ENCODE data around the gene P2RY4.
"Not testable (repeated sequence)": the region's sequence is repeated elsewhere in the genome, so short reads cannot be mapped to it uniquely, and the experiment has no call there.

The P2RY4 gene

DNA sequence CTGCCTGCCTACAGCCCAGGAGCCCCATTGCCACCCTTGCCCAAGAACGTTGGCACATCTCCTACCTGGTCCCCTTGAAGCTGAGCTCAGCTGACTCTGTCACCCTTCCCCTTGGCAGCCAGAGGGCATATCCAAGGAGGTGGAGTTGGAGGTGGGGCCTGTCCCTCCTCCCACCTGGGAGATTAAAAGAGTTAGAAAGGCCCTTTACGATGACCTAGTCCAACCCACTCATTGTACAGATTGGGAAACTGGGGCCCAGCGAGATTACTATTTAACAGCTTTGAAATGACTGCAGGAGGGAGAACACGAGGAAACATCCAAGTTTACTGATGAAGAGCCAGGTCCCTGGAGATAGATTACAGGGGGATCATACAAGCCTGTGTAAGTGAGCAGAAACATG lies at the start of gene P2RY4:
P2RY4 (minus strand) TSS at position 101 of the 400 bp plus-strand sequence. CDS start 580 bp downstream, outside the sequence.
- no peak for DNase-seq (ENCODE audit: low read depth, low spot score)
- WGBS (ENCODE audit: insufficient coverage, insufficient read length) = no CpG with 5 or more reads among the region's 4 CpGs
- H3K4me1 ChIP-seq (ENCODE audit: control insufficient read depth, insufficient read depth, low read length) = no peaks in the 10 kb centered on the region
- H3K36me3 ChIP-seq (ENCODE audit: control insufficient read depth, insufficient read depth, low read length) = no peaks in the 10 kb centered on the region
- H3K27ac ChIP-seq (ENCODE audit: low read length) = no peak within 1 kb of the TSS
- H3K4me3 ChIP-seq (ENCODE audit: low read length) = no peak within 1 kb of the TSS
- no peaks in the 10 kb centered on the region for H3K9me3 ChIP-seq (ENCODE audit: control insufficient read depth, insufficient read depth, low read length)
- H3K27me3 ChIP-seq (ENCODE audit: control insufficient read depth, insufficient read depth, low read length) = no peaks in the 10 kb centered on the region

DNA sequence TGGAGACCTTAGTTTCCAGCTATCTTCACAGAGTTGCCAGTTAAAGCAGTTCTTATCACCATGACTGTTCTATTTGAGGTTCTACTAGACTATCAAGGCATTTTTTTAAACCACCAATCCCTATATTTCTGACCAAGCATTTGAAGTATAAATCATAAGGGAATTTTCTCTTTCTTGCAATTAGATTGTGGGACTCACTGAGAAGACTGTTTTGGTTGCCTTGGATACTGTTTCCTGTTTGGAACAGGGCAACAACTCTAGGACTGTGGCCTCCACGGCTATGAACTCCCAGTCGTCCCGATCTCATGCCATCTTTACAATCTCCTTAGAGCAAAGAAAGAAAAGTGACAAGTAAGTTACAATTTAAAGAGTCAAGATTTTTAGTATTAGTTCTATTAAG lies 41.7 kb upstream of the P2RY4 start:
- Histone ChIP-seq H3K27ac (ENCODE audit: low read length) (no peak overlapping the region), H3K4me1 (ENCODE audit: control insufficient read depth, insufficient read depth, low read length) (no peaks in the 10 kb centered on the region), H3K4me3 (ENCODE audit: low read length) (no peak overlapping the region), H3K36me3 (ENCODE audit: control insufficient read depth, insufficient read depth, low read length) (no peaks in the 10 kb centered on the region), H3K27me3 (ENCODE audit: control insufficient read depth, insufficient read depth, low read length) (no peaks in the 10 kb centered on the region), H3K9me3 (ENCODE audit: control insufficient read depth, insufficient read depth, low read length) (no peaks in the 10 kb centered on the region)
- no CpG with 5 or more reads among the region's 3 CpGs for WGBS (ENCODE audit: insufficient coverage, insufficient read length)
- no peak for DNase-seq (ENCODE audit: low read depth, low spot score)

DNA sequence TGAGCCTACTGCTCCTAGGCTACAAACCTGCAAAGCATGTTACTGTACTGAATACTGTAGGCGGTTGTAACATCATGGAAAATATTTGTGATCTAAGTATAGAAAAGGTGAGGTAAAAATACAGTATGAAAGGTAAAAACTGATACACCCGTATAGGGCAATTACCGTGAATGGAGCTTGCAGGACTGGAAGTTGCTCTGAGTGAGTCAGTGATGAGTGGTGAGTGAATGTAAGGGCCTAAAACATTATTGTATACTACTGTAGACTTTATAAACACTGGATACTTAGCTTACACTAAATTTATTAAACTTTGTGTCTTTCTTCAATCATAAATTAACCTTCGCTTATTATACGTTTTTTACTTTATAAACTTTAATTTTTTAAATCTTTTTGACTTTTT lies 33.6 kb upstream of the P2RY4 start:
- H3K4me1 ChIP-seq (ENCODE audit: control insufficient read depth, insufficient read depth, low read length) = no peaks in the 10 kb centered on the region
- WGBS (ENCODE audit: insufficient coverage, insufficient read length) = 100% methylated on average over 2 of the region's 5 CpGs
- H3K27ac ChIP-seq (ENCODE audit: low read length) = no peak overlapping the region
- no peak overlapping the region for H3K4me3 ChIP-seq (ENCODE audit: low read length)
- H3K27me3 ChIP-seq (ENCODE audit: control insufficient read depth, insufficient read depth, low read length) = no peaks in the 10 kb centered on the region
- no peaks in the 10 kb centered on the region for H3K9me3 ChIP-seq (ENCODE audit: control insufficient read depth, insufficient read depth, low read length)
- no peaks in the 10 kb centered on the region for H3K36me3 ChIP-seq (ENCODE audit: control insufficient read depth, insufficient read depth, low read length)
- no peak for DNase-seq (ENCODE audit: low read depth, low spot score)

DNA sequence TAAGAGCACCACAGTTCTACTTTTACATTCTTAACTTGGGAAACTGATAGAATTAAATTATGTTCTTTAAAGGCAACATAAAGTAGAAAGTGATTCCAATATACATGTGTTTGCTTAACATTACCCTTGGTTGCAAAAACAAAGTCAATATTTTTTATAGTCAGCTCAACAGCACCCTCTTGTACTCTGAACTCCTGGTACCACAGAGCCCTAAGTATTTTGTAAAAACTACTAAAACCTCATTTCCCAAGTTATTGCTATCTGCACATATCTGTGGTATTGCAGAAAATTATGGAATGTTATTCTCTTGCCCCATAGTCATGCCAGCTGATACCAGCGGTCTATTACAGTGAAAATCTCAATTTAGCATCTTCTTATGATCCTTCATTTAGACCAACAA lies 32.8 kb upstream of the P2RY4 start:
- Histone ChIP-seq H3K4me3 (ENCODE audit: low read length) (no peak overlapping the region), H3K9me3 (ENCODE audit: control insufficient read depth, insufficient read depth, low read length) (no peaks in the 10 kb centered on the region), H3K4me1 (ENCODE audit: control insufficient read depth, insufficient read depth, low read length) (no peaks in the 10 kb centered on the region), H3K27me3 (ENCODE audit: control insufficient read depth, insufficient read depth, low read length) (no peaks in the 10 kb centered on the region), H3K36me3 (ENCODE audit: control insufficient read depth, insufficient read depth, low read length) (no peaks in the 10 kb centered on the region; the same call in 1 of the 2 replicates), H3K27ac (ENCODE audit: low read length) (no peak overlapping the region)
- DNase-seq (ENCODE audit: low read depth, low spot score) = no peak
- WGBS (ENCODE audit: insufficient coverage, insufficient read length) = no CpG with 5 or more reads among the region's 1 CpG

DNA sequence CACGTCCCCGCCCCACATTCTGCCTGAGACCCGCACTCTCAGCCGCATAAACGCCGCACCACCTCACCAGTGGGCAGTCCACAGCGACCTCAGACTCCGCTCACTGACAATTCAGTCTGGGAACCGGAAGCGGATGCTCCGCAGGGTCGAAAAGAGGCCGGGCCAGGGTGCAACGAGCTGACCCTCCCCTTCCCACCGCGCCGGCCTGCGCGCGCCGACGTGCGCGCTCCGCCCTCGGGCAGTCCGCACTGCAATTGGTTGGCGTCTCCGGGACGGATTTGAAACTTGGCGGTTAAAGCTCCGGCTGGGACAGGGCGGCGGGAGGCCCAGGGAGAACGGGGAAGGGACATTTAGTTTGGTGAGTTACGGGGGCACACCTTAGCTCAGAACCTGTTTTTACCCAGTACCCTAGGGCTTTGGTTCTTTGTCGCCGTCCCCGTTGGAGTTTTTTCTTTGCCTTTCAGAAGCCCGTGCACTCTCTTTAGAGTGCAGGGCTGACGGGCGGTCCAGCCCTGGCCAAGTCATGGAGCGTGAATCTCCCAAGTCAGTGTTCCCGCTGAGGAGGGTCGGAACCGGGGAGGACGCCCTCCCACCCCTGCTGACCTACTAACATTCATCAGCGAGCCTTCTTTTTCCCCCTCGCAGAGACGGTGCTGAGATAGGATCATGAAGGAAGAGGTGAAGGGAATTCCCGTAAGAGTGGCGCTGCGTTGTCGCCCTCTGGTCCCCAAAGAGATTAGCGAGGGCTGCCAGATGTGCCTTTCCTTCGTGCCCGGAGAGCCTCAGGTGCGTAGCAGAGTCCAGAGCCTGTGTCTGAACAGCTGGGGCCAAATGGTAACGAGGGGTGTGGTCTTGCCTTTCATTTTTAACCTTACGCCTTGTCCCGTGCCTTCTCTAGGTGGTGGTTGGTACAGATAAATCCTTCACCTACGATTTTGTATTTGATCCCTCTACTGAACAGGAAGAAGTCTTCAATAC lies 30.1 kb upstream of the P2RY4 start, which contains the start of the genes KIF4A and PDZD11:
KIF4A (plus strand) TSS at position 312 of the 978 bp plus-strand sequence; CDS start at position 667, 355 bp downstream.
PDZD11 (minus strand) TSS at position 135 of the 978 bp plus-strand sequence. CDS start 586 bp downstream, outside the sequence.
- Histone ChIP-seq H3K27me3 (ENCODE audit: control insufficient read depth, insufficient read depth, low read length) (no peaks in the 10 kb centered on the region), H3K9me3 (ENCODE audit: control insufficient read depth, insufficient read depth, low read length) (no peaks in the 10 kb centered on the region), H3K27ac (ENCODE audit: low read length) (no peak within 1 kb of the TSS), H3K4me3 (ENCODE audit: low read length) (peak within 1 kb of the TSS; percentile 99), H3K36me3 (ENCODE audit: control insufficient read depth, insufficient read depth, low read length) (no peaks in the 10 kb centered on the region; the same call in 1 of the 2 replicates), H3K4me1 (ENCODE audit: control insufficient read depth, insufficient read depth, low read length) (no peaks in the 10 kb centered on the region)
- no CpG with 5 or more reads among the region's 62 CpGs for WGBS (ENCODE audit: insufficient coverage, insufficient read length)
- peak; percentile 41 for DNase-seq (ENCODE audit: low read depth, low spot score)

DNA sequence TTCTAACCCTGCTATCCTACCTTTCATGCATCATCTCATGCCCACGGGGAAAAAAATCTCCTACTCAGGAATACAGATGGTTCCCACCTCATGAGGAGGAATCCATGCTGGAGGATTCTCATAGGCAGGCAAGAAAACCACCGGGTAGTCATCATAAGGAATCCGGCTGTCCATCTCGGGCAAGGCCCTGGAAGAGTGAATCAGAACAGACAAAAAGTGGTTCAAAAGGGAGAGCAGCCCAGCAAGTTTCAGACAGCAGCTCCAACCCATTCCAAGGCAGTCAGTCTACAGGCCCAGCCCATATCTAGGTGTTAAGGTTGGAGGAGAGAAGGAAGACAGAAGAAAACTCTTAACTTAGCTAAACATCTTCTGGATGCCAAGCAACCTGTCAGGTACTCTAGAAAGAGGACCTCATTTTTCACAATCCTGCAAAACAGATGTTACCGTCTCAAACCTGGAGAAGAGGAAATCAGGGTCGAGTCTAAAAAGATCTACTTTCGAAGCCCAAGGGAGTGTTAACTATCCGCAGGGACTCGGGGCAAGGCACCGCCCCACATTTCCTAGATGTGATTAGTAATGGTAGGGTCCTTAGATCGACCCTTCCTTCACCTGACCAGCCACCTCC lies 29.3 kb upstream of the P2RY4 start:
- no peaks in the 10 kb centered on the region; the same call in 1 of the 2 replicates for H3K36me3 ChIP-seq (ENCODE audit: control insufficient read depth, insufficient read depth, low read length)
- H3K9me3 ChIP-seq (ENCODE audit: control insufficient read depth, insufficient read depth, low read length) = no peaks in the 10 kb centered on the region
- no CpG with 5 or more reads among the region's 11 CpGs for WGBS (ENCODE audit: insufficient coverage, insufficient read length)
- H3K4me1 ChIP-seq (ENCODE audit: control insufficient read depth, insufficient read depth, low read length) = no peaks in the 10 kb centered on the region
- H3K27me3 ChIP-seq (ENCODE audit: control insufficient read depth, insufficient read depth, low read length) = no peaks in the 10 kb centered on the region
- H3K4me3 ChIP-seq (ENCODE audit: low read length) = peak overlapping the region; percentile 99
- DNase-seq (ENCODE audit: low read depth, low spot score) = no peak
- H3K27ac ChIP-seq (ENCODE audit: low read length) = no peak overlapping the region

DNA sequence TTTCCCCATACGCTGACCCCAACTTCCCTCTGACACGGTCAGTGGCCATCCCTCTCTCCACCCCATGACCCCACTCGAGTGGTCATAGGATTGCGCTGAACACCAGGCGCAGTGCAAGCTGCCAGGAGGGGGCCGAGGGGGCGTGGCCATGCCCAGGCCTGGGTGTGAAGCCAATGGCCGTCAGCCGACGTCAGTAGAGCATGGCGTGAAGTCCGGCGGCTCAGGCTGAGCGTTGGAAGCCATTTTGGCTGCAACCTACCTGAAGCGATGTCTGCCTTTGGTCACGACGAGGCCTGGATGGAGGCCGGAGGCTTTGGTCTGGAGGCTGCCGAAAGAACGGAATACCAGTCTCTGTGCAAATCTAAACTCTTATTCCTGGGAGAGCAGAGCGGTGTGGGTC lies 21.9 kb upstream of the P2RY4 start, which contains the start of gene RAB41:
RAB41 (plus strand) TSS at position 222 of the 400 bp plus-strand sequence; CDS start at position 268, 46 bp downstream.
- Histone ChIP-seq H3K27me3 (ENCODE audit: control insufficient read depth, insufficient read depth, low read length) (no peaks in the 10 kb centered on the region), H3K9me3 (ENCODE audit: control insufficient read depth, insufficient read depth, low read length) (no peaks in the 10 kb centered on the region), H3K4me1 (ENCODE audit: control insufficient read depth, insufficient read depth, low read length) (no peaks in the 10 kb centered on the region), H3K36me3 (ENCODE audit: control insufficient read depth, insufficient read depth, low read length) (no peaks in the 10 kb centered on the region), H3K4me3 (ENCODE audit: low read length) (no peak within 1 kb of the TSS), H3K27ac (ENCODE audit: low read length) (no peak within 1 kb of the TSS)
- no CpG with 5 or more reads among the region's 21 CpGs for WGBS (ENCODE audit: insufficient coverage, insufficient read length)
- no peak for DNase-seq (ENCODE audit: low read depth, low spot score)

DNA sequence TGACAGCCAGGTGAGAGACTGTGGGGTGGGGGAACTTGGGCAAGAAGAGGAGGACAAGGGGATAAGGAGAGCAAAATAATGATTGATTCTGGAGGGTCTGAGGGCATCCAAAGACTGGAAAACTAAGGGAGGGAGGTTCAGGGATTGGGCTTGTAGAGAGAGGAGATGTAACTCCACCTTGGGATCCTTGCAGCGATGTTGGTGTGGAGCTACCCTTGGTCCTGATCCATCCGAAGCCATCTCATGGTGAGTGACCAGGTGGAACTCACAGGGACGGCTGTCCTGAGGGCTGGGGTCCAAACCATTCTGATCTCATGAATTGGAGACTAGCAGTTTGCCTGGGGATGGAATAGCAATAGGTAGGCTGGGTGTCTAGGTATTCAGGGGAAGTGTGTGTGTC lies 20.6 kb upstream of the P2RY4 start:
- H3K27me3 ChIP-seq (ENCODE audit: control insufficient read depth, insufficient read depth, low read length) = no peaks in the 10 kb centered on the region
- no peak overlapping the region for H3K27ac ChIP-seq (ENCODE audit: low read length)
- H3K4me3 ChIP-seq (ENCODE audit: low read length) = no peak overlapping the region
- H3K36me3 ChIP-seq (ENCODE audit: control insufficient read depth, insufficient read depth, low read length) = no peaks in the 10 kb centered on the region
- WGBS (ENCODE audit: insufficient coverage, insufficient read length) = no CpG with 5 or more reads among the region's 3 CpGs
- DNase-seq (ENCODE audit: low read depth, low spot score) = no peak
- H3K4me1 ChIP-seq (ENCODE audit: control insufficient read depth, insufficient read depth, low read length) = no peaks in the 10 kb centered on the region
- H3K9me3 ChIP-seq (ENCODE audit: control insufficient read depth, insufficient read depth, low read length) = no peaks in the 10 kb centered on the region

DNA sequence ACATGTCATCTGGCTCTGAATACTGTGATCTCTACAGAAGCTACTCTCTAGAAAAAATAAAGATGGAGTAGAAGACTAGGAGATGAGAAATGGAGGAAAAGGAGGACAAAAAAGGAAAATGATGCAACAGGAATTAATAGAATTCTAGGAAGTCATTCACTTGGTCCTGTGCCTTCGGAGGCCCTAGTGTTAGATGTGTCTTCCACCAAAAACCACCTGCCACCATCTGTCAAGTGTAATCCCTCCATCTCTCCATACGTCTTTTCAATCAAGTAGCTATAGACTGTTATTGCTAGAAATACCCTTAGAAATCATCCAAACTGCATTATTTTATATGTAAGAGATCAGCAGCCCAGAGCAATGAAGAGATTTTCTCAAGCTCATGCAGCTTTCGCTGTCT lies 19.1 kb upstream of the P2RY4 start:
- H3K27ac ChIP-seq (ENCODE audit: low read length) = no peak overlapping the region
- no peak overlapping the region for H3K4me3 ChIP-seq (ENCODE audit: low read length)
- no peaks in the 10 kb centered on the region for H3K9me3 ChIP-seq (ENCODE audit: control insufficient read depth, insufficient read depth, low read length)
- WGBS (ENCODE audit: insufficient coverage, insufficient read length) = no CpG with 5 or more reads among the region's 3 CpGs
- no peaks in the 10 kb centered on the region for H3K27me3 ChIP-seq (ENCODE audit: control insufficient read depth, insufficient read depth, low read length)
- no peaks in the 10 kb centered on the region for H3K4me1 ChIP-seq (ENCODE audit: control insufficient read depth, insufficient read depth, low read length)
- DNase-seq (ENCODE audit: low read depth, low spot score) = no peak
- no peaks in the 10 kb centered on the region for H3K36me3 ChIP-seq (ENCODE audit: control insufficient read depth, insufficient read depth, low read length)

DNA sequence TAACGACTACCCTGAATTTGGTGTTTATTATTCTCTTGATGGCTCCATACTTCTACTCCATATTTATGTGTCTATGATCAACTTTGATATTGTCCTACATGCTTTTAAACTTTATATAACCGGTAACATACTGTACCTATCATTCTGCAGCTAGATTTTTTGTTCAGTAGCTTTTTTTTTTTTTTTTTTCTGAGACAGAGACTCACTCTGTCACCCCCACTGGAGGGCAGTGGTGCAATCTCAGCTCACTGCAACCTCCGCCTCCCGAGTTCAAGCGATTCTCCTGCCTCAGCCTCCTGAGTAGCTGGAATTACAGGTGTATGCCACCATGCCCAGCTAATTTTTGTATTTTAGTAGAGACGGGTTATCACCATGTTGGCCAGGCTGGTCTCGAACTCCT lies 14.0 kb upstream of the P2RY4 start:
- H3K27me3 ChIP-seq (ENCODE audit: control insufficient read depth, insufficient read depth, low read length); H3K9me3 ChIP-seq (ENCODE audit: control insufficient read depth, insufficient read depth, low read length); H3K4me3 ChIP-seq (ENCODE audit: low read length); H3K36me3 ChIP-seq (ENCODE audit: control insufficient read depth, insufficient read depth, low read length); H3K4me1 ChIP-seq (ENCODE audit: control insufficient read depth, insufficient read depth, low read length); H3K27ac ChIP-seq (ENCODE audit: low read length); DNase-seq (ENCODE audit: low read depth, low spot score): not testable (repeated sequence)
- WGBS (ENCODE audit: insufficient coverage, insufficient read length) = no CpG with 5 or more reads among the region's 7 CpGs
